NCI-H510A treated with DMSO at 0.1 percent for 48 hours (cell line): ENCODE data around the gene PRSS36.
A peak's percentile ranks its signal among the peaks of the same experiment; 100 is the strongest.
"Not testable (repeated sequence)": the region's sequence is repeated elsewhere in the genome, so short reads cannot be mapped to it uniquely, and the experiment has no call there.

Experiments
- DNase-seq: peaks from one replicate; lab custom pipeline; 2025; lab: John Stamatoyannopoulos, UW

The PRSS36 gene

DNA sequence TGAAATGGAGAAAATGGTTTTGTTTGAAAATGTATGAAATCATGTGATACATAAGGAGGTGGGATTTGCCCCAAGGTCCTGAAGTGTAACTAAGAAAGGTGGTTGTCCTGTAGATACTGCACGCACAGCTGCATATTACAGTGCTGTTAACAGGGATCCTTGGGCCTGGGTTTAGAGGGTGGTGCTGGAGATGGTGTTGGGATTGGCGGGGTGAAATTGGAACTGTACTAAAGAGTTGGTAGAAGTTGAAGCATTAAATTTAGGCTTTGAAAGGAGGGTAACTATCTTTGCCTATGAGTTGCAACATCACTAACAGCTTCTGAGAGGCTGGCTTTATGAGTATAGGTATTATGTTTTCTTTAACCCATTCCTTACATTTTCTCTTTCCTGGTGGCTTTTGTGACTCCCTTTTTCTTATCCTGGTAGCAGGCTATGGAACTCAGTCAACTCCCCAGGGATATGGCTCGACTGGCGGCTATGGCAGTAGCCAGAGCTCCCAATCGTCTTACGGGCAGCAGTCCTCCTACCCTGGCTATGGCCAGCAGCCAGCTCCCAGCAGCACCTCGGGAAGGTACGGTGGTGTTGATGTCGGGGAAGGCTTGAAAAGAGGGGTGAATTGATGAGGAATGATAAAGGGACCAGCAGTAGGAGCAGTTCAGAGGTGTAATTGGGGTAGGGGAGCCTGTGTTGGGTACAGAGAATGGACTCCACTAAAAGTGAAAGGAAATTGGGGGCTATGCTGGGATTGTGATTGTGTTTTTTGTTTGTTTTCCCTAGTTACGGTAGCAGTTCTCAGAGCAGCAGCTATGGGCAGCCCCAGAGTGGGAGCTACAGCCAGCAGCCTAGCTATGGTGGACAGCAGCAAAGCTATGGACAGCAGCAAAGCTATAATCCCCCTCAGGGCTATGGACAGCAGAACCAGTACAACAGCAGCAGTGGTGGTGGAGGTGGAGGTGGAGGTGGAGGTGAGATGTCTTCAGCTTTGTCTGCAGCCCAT is 33.9 kb upstream of the PRSS36 start:
- no peak for DNase-seq

- no peak for DNase-seq
Observed at GRCh38 chr16:31182391-31182790, 32.5 kb upstream of the PRSS36 start.

GRCh38 chr16:31181102-31181830 is 31.4 kb upstream of the PRSS36 start:
- no peak for DNase-seq

DNA sequence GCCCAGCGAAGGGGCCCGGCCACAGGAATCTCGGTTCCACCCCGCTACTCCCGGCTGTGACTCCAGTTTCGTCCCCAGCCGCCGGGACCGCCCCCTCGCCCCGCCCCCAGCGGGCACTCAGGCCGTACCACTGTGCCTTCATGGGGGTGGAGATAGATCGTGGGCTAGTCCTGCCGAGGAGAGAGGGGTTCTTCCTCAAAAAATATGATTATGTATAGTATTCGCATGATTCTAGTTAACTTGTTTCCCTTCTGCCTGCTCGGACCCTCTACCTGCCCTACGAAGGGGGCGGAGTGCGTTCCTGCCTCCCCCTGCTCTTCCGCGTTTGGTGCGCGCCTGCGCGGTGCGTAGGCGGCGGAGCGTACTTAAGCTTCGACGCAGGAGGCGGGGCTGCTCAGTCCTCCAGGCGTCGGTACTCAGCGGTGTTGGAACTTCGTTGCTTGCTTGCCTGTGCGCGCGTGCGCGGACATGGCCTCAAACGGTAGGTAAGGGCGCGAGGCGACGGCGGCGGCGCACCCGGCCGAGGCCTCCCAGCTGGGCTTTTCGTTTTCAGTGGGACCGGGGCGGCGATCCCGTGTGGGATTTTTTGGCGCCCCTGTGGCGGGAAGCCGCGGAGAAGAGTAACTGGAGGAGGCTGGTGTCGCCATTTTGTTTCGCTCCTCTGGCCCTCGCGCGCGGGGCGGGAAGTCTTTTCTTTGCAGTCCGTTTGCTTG is 30.0 kb upstream of the PRSS36 start, which contains the start of gene FUS:
TSS of gene FUS (plus strand) at position 393 of the 713 bp plus-strand sequence. CDS start at position 469, 76 bp downstream.
- peak; percentile 96 for DNase-seq

DNA sequence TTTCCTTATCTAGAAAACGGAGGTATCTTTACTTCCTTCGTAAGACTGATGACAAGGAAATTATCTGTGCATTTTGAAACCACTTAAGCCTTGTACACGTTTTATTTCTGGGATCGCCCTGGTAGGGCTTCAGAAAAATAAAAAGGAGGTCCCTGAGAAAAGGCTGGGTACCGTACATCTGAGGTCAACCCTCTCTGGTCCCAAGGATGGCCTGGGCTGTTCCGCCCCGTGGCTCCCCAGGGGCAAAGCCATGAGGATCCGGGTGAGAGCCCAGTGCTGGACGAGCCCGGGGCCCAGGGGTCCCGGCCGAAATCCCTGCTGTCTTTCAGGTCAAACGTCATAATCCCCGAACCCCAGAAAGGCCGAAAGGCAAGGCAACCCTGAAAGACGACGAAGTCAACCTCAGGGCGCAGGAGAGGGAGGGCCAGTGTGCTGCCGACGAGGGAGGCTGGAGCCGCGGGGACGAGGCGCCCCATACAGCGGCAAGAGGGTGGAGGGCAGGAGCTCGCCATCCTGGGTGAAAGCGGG is 29.4 kb upstream of the PRSS36 start:
- no peak for DNase-seq

- DNase-seq: peak; percentile 23
Observed at GRCh38 chr16:31177136-31177535, 27.3 kb upstream of the PRSS36 start.

GRCh38 chr16:31170048-31170447 is 20.2 kb upstream of the PRSS36 start:
- DNase-seq: peak; percentile 29

- no peak for DNase-seq
Observed at GRCh38 chr16:31168848-31169247, 19.0 kb upstream of the PRSS36 start.

DNA sequence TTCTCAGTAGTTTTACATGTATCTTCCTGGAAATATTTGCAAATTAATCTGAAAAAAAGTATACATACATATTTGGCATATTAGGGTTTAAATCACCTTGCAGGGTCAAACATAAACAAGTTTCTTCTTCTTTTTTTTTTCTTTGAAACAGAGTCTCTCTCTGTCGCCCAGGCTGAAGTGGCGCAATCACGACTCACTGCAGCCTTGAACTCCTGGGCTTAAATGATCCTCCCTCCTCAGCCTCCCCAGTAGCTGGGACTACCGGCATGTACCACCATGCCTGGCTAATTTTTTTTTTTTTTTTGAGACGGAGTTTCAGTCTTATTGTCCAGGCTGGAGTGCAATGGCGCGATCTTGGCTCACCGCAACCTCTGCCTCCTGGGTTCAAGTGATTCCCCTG is 17.4 kb upstream of the PRSS36 start:
- no peak for DNase-seq

GRCh38 chr16:31157136-31157535 is 7.3 kb upstream of the PRSS36 start:
- DNase-seq: no peak

DNA sequence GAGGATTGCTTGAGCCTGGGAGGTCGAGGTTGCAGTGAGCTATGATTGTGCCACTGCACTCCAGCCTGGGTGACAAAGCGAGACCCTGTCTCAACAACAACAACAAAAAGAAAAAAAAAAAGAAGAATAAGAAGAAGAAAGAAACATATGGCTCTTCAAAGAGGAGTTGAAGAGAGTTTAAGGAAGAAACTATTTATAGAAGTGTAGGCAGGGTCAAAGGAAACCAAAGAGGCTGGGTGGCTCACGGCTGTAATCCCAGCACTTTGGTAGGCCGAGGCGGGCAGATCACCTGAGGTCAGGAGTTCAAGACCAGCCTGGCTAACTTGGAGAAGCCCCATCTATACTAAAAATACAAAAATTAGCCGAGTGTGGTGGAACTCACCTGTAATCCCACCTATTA is 1.1 kb upstream of the PRSS36 start:
- not testable (repeated sequence) for DNase-seq

DNA sequence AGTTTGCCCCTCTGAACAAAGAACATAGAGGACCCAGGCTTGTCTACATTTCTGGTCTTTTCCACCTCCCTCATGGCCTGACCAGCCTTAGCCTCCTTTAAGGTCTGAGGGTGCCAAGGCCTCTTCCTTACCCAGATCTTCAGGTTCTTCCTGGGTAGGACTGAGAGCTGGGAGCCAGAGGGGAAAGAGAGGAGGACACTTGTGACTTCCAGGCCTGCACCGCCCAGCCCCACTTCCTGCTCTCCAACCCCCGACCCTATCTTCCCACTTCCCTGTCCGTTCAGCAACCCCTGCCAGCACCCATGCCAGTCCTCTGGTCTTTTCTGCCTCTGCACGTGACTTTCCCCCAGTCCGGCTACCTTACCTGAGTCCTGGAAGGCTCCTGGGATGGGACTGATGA is 534 bp downstream of the PRSS36 start:
- no peak for DNase-seq

DNA sequence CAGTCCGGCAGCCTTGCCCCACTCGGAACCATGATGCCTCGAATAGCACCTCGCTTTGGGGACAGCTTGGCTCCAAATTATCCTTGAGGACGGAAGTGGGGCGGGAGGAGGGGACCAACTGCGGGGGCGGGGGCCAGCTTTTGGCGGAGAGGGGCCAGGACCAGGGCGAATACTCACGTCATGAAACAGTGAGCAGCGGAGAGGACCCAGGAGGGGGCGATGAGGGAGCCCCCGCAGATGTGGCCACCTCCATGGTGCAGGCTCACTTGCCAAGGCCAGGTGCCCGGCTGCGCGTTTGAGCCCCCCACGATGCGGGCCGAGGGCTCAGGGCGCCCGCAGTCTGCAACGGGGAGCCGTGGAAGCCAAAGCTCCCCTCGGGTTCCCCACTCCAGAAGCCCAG is 970 bp downstream of the PRSS36 start:
- DNase-seq: no peak

- no peak for DNase-seq
Observed at GRCh38 chr16:31148281-31148728, 1.6 kb downstream of the PRSS36 start.

DNA sequence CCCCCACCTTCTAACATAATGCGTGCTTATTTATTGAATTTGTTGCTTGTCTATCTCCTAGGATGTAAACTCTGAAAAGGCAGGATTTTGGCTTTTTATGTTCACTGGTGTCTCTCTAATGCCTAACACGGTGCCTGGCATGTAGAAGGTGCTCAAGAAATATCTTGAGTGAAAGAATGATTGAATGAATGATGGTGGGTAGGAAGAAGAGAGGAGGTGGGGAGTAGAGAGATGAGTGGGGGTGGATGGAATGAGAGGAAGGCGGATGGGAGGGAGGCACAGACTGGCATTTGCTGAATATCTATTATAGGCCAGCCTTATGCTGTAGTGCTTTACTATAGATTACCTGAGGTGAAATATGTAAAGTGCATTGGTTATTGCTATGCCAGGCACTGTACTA is 2.3 kb downstream of the PRSS36 start:
- no peak for DNase-seq

DNA sequence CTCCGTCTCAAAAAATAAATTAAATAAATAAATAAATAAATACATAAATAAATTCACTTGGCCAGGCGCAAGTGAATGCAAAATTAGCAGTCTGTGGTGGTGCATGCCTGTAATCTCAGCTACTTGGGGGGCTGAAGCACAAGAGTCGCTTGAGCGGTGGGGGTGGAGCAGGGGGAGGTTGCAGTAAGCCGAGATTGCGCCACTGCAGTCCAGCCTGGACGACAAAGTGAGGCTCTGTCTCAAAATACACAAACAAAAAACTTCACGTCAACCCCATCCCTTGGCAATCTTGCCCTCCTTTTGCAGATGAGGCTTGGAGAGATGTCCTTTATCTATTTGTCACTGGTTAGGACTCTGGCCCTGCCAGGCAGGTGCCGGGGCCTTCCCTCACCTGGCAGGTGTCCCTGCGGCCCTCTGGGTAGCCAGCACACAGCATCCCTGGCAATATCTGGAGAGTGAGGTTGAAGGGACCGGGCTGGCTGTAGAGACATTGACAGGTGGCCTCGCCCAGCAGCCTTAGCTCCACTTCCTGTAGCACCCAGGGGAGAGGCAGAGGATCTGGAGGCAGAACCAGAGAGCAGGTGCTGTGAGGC is 4.4 kb downstream of the PRSS36 start:
- DNase-seq: peak; percentile 62

DNA sequence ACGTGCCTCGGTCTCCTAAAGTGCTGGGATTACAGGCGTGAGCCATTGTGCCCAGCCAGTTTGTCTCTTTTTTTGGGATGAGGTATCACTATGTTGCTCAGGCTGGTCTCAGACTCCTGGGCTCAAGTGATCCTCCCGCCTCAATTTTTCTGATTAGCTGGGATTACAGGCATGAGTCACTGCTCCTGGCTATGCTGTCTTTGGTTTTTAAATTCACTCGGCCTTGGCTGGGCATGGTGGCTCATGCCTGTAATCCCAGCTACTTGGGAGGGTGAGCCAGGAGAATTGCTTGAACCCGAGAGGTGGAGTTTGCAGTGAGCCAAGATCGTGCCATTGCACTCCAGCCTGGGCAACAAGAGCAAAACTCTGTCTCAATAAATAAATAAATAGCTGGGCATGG is 5.4 kb downstream of the PRSS36 start:
- DNase-seq: not testable (repeated sequence)

- DNase-seq: no peak
Observed at GRCh38 chr16:31143694-31144148, 6.1 kb downstream of the PRSS36 start.

DNA sequence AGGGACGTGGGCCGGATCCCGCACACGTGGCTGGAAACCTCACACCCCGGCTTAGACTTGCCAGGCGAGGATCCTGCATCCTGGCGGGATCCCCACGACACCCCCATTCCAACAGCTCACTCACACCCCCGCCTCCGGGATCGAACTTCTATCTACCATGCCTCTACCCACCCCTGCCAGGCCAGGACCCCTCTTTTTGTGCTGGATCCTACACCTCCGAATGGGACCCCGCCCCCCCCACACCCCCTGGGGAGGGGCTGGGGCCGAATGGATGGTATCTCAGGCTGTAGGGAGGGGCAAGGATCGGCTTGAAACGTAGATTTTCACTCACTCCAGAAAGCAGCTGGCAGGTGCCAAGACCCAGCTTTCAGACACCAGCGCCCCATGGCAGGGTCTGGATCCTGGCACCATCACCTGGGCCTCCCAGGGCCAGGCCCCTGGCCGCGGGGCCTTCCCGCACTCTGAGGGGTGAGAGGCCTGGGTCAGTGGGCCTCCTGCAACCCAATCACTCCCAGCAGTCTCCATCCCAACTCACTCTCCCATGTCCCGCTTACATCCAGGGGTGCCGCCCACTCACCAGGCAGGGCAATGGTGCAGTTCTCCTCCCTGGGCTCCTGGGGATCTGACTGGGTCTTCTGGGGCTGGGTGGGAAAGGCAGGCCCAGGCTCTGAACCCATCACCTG is 6.7 kb downstream of the PRSS36 start:
- DNase-seq: no peak

- peak; percentile 97 for DNase-seq
Observed at GRCh38 chr16:31142109-31143010, 7.5 kb downstream of the PRSS36 start.
